T-helper 17 cell (primary cell): ENCODE data around the gene ALKBH1. TPM values are rescaled to one million over a fixed set of nuclear protein-coding genes. Genes with fewer than 3 reads are reported as not detected.
"Not testable (repeated sequence)": the region's sequence is repeated elsewhere in the genome, so short reads cannot be mapped to it uniquely, and the experiment has no call there.

ENCODE experiments used
- ATAC-seq: fragments of 150-1000 bp; cut with Tn5 transposase; 2 replicates; pipeline ENCODE4 v1.10.0; 2021; ENCODE audit warnings: mild to moderate bottlenecking, moderate library complexity
- DNase-seq, 3 donors: peaks; one replicate each; pipeline versions ENCODE4 v3.0.0 to v3.0.0-alpha.2; 2020 to 2021
- H3K9me3 ChIP-seq: one replicate; pipeline ENCODE4 v1.7.0; 2013; ENCODE audit warnings: low read length, mild to moderate bottlenecking; ENCODE audit not compliant: control insufficient read depth, poor library complexity, severe bottlenecking
- H3K27ac Mint-ChIP-seq: one replicate; pipeline ENCODE4 v1.8.0; 2022; ENCODE audit warnings: mild to moderate bottlenecking, moderate library complexity, mixed read lengths
- H3K27me3 Mint-ChIP-seq: one replicate; pipeline ENCODE4 v1.8.0; 2022; ENCODE audit warnings: mixed read lengths
- H3K36me3 Mint-ChIP-seq: one replicate; pipeline ENCODE4 v1.8.0; 2022; ENCODE audit warnings: low read depth, mixed read lengths
- H3K4me1 Mint-ChIP-seq: one replicate; pipeline ENCODE4 v1.8.0; 2022; ENCODE audit warnings: mild to moderate bottlenecking, mixed read lengths
- H3K4me3 Mint-ChIP-seq: one replicate; pipeline ENCODE4 v1.8.0; 2022; ENCODE audit warnings: mild to moderate bottlenecking, moderate library complexity, mixed read lengths
- total RNA-seq, 4 donors: library from RNA in 2 of 4; stranded (reverse) in 2 of 4; gene quantifications; one replicate each; pipeline ENCODE4 v1.2.3 and lab custom pipeline; 2022 to 2026

The ALKBH1 gene
- 10 to 100 TPM in 1 of 2 donors, 1 to 10 TPM in 1; 8.8 to 10.6 TPM for total RNA-seq
- total RNA-seq (lab: John Stamatoyannopoulos, UW), result 8.1 to 26.3 reads per million in 2 donors

DNA sequence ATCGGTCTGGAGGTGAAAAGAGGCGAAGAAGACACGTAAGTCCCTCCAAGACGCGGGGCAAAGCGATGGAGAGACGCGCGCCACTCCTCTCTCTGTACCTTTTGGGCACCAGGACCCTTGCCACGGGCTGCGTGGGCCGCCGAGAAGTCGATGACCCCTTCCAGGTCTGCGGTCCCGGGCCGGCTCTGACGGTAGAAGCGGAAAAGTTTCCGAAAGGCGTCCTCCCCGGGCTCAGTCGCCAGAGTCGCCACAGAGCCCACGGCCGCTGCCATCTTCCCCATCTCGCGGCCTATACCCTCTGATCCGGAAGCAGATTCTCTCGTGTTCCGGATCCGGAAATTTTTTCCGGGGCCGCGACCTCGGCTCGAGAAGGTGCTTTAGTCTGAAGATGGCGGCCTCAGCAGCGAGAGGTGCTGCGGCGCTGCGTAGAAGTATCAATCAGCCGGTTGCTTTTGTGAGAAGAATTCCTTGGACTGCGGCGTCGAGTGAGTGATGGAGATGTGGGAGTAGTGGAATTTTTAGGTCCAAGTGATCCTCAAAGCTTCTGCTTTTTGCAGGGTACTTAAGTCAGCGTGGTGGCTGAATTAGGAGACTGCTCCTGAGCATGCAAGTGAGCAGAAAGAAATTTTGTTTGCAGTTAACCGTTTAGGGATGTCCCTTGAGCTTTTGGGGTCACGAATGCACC, at the start of gene ALKBH1, which contains the start of gene SLIRP:
Gene ALKBH1, minus strand, starts transcription at position 300 of the 685 bp plus-strand sequence. Its CDS starts 19 bp downstream, at position 281.
Gene SLIRP, plus strand, starts transcription at position 380 of the 685 bp plus-strand sequence. Its CDS starts 9 bp downstream, at position 389.
- Mint-ChIP-seq H3K27ac (peak within 1 kb of the TSS; percentile 91), H3K36me3 (peaks cover 2% of the 10 kb centered on the region), H3K4me1 (peaks cover 39% of the 10 kb centered on the region), H3K27me3 (no peaks in the 10 kb centered on the region), H3K4me3 (peak within 1 kb of the TSS; percentile 94)
- peak; percentile 98 for ATAC-seq
- H3K9me3 ChIP-seq, result no peaks in the 10 kb centered on the region
- peak; percentile 78 to 80 (median 80) for DNase-seq

GRCh38 chr14:77752799-77753516, 45.1 kb upstream of the ALKBH1 start:
- DNase-seq (no peak), ATAC-seq (no peak)
- H3K9me3 ChIP-seq, result no peaks in the 10 kb centered on the region
- H3K4me1 Mint-ChIP-seq, result peaks cover 37% of the 10 kb centered on the region
- H3K36me3 Mint-ChIP-seq, result peaks cover 14% of the 10 kb centered on the region
- H3K4me3 Mint-ChIP-seq, result no peak overlapping the region
- H3K27me3 Mint-ChIP-seq, result no peaks in the 10 kb centered on the region
- peak overlapping the region; percentile 67 for H3K27ac Mint-ChIP-seq

DNA sequence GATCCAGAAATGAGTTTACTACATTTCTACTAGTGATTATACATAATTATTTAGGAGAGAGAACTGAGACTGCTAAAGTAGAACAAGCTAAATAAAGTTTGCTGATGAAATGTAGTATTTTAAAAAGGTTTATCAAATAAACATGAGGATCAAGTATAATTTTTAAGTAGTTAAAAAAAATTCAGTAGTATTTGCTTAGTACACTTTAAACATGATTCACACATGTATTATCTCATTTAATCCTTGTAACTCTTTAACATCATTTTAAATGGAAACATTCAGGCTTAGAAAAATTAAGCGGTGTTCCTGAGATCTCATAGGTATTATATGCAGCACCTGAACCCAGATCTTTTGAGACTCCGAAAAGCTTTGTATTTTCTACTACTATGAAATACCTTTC, 44.4 kb upstream of the ALKBH1 start:
- no peaks in the 10 kb centered on the region for H3K9me3 ChIP-seq
- H3K27ac Mint-ChIP-seq, result no peak overlapping the region
- DNase-seq (no peak), ATAC-seq (no peak)
- no peaks in the 10 kb centered on the region for H3K27me3 Mint-ChIP-seq
- no peak overlapping the region for H3K4me3 Mint-ChIP-seq
- H3K36me3 Mint-ChIP-seq, result peaks cover 10% of the 10 kb centered on the region
- peaks cover 30% of the 10 kb centered on the region for H3K4me1 Mint-ChIP-seq

GRCh38 chr14:77747425-77747824, 39.6 kb upstream of the ALKBH1 start:
- H3K27me3 Mint-ChIP-seq, H3K4me3 Mint-ChIP-seq, ATAC-seq, DNase-seq, H3K9me3 ChIP-seq, H3K27ac Mint-ChIP-seq: not testable (repeated sequence)
- Mint-ChIP-seq H3K36me3 (peaks cover 13% of the 10 kb centered on the region), H3K4me1 (peaks cover 30% of the 10 kb centered on the region)

GRCh38 chr14:77746064-77746702, 38.4 kb upstream of the ALKBH1 start:
- Mint-ChIP-seq H3K4me1 (peaks cover 29% of the 10 kb centered on the region), H3K27ac (no peak overlapping the region), H3K36me3 (peaks cover 13% of the 10 kb centered on the region), H3K4me3 (no peak overlapping the region), H3K27me3 (no peaks in the 10 kb centered on the region)
- ATAC-seq (no peak), DNase-seq (no peak)
- no peaks in the 10 kb centered on the region for H3K9me3 ChIP-seq

DNA sequence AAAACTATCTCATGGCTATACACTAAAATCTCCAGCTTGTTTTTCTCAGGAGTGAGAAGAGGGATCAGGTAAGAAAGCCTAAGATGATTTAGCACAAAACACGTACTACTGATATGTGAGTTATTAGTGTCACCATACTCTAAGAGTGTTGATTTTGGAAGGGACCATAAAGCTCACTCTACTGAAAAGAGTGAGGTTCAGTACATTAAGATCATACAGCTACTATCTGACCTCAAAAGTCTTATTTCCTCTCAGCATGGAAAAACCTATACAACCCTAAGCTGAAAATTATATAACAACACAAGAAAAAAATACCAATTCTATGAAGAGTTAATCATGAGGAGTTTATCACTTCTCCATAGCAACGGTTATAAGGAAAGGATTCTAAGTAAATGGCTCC, 33.6 kb upstream of the ALKBH1 start:
- Mint-ChIP-seq H3K27me3 (no peaks in the 10 kb centered on the region), H3K36me3 (peaks cover 8% of the 10 kb centered on the region), H3K4me3 (no peak overlapping the region), H3K27ac (peak overlapping the region; percentile 74), H3K4me1 (peaks cover 29% of the 10 kb centered on the region)
- H3K9me3 ChIP-seq, result no peaks in the 10 kb centered on the region
- DNase-seq (no peak), ATAC-seq (no peak)

GRCh38 chr14:77738559-77739250, 30.9 kb upstream of the ALKBH1 start:
- peak; percentile 87 for ATAC-seq
- Mint-ChIP-seq H3K4me3 (no peak overlapping the region), H3K36me3 (peaks cover 3% of the 10 kb centered on the region), H3K27me3 (no peaks in the 10 kb centered on the region), H3K4me1 (peaks cover 20% of the 10 kb centered on the region), H3K27ac (peak overlapping the region; percentile 68)
- H3K9me3 ChIP-seq, result no peaks in the 10 kb centered on the region
- DNase-seq, result no peak

- peak overlapping the region; percentile 41 for H3K27ac Mint-ChIP-seq
- DNase-seq (no peak), ATAC-seq (no peak)
- H3K36me3 Mint-ChIP-seq, result peaks cover 13% of the 10 kb centered on the region
- H3K9me3 ChIP-seq, result no peaks in the 10 kb centered on the region
- no peak overlapping the region for H3K4me3 Mint-ChIP-seq
- H3K27me3 Mint-ChIP-seq, result no peaks in the 10 kb centered on the region
- H3K4me1 Mint-ChIP-seq, result peaks cover 14% of the 10 kb centered on the region
Observed at GRCh38 chr14:77730976-77731497, 23.2 kb upstream of the ALKBH1 start.

- Mint-ChIP-seq H3K4me1 (peaks cover 6% of the 10 kb centered on the region), H3K27ac (peak overlapping the region; percentile 16)
Observed at GRCh38 chr14:77722301-77722700, 14.5 kb upstream of the ALKBH1 start.

GRCh38 chr14:77721437-77721836, 13.6 kb upstream of the ALKBH1 start:
- H3K27ac Mint-ChIP-seq, result no peak overlapping the region
- no peaks in the 10 kb centered on the region for H3K9me3 ChIP-seq
- H3K4me3 Mint-ChIP-seq, result no peak overlapping the region
- no peak for ATAC-seq
- peaks cover 22% of the 10 kb centered on the region for H3K36me3 Mint-ChIP-seq
- no peak for DNase-seq
- peaks cover 6% of the 10 kb centered on the region for H3K4me1 Mint-ChIP-seq
- H3K27me3 Mint-ChIP-seq, result no peaks in the 10 kb centered on the region

More at GRCh38 chr14:77722301-77722700, 14.5 kb upstream of the ALKBH1 start:
- ATAC-seq (no peak), DNase-seq (no peak)
- Mint-ChIP-seq H3K27me3 (no peaks in the 10 kb centered on the region), H3K4me3 (no peak overlapping the region), H3K36me3 (peaks cover 22% of the 10 kb centered on the region)
- H3K9me3 ChIP-seq, result no peaks in the 10 kb centered on the region

DNA sequence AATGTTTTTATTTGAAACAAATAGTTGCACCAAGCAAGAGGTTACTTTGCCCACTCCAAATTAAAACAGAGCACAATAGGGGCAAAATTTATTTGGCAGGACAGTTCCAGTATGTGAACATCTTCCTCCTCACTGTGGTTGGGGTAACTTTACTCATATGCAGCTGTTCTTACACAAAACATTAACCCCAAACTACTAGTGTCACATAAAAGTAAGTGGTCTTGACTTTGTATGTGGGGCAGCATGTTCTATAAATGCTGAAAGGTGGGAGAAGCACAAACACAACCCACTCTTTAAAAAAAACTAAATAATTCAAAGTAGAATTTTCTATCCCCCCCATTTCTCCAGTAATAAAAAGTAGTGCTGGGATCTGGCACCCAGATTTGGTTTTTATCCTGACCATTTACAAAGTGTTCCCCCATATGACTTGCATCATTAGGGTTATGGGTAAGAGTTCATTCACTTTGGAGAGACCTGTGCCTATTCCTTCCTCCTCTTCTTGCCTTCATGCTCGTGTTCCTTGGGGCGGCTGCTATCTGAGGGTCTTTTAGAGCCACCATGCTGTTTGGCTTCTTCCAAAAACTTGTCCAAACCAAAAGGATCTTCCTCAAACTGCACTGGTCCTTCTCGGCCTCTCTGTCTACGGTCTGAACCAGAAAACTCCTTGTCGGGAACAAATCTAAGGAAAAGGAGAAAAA, 9.9 kb upstream of the ALKBH1 start:
- Mint-ChIP-seq H3K4me3 (no peak overlapping the region), H3K4me1 (peaks cover 8% of the 10 kb centered on the region), H3K36me3 (peaks cover 14% of the 10 kb centered on the region), H3K27me3 (no peaks in the 10 kb centered on the region), H3K27ac (peak overlapping the region; percentile 77)
- no peaks in the 10 kb centered on the region for H3K9me3 ChIP-seq
- ATAC-seq (no peak), DNase-seq (no peak)

DNA sequence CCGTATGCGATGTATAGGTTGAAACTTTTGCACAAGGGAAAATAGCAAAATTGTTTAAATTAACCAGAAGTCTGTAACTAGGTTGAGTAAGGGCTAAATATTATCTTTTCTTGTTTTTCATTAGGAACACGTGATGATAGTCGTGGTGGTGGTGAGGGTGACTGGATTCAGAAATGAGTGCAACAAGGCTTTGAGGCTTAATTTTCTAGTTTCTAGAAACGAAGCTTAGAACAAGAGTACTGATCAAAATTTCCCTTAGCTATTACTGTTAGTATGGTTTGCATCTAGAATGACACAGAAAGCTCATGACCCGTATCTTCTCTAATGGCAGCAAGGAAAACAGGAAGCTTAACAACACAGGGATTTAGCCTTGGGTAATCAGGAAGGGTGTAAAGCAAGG, 7.1 kb upstream of the ALKBH1 start:
- no peak overlapping the region for H3K4me3 Mint-ChIP-seq
- H3K4me1 Mint-ChIP-seq, result peaks cover 13% of the 10 kb centered on the region
- peaks cover 8% of the 10 kb centered on the region for H3K36me3 Mint-ChIP-seq
- no peak for ATAC-seq
- H3K27me3 Mint-ChIP-seq, result no peaks in the 10 kb centered on the region
- no peak overlapping the region for H3K27ac Mint-ChIP-seq
- H3K9me3 ChIP-seq, result no peaks in the 10 kb centered on the region
- no peak for DNase-seq
